ENCODE measurements around the gene SFXN5. TPM values are rescaled to one million over a fixed set of nuclear protein-coding genes. Genes with fewer than 3 reads are reported as not detected.

The SFXN5 gene
- total and polyA plus RNA-seq, 2 of the 8 experiments (the other 6 are each of a cell fraction or from before 2014, with no cell fraction given): 29.3 to 33.1 TPM

GRCh38 chr2:72932805-72933204 lies 138.7 kb downstream of the SFXN5 start:
- Histone ChIP-seq H3K79me2 (ENCODE audit: control insufficient read depth in 1 of 2, insufficient read depth in 2 of 2, low read length in 2 of 2) (no peaks in the 10 kb centered on the region), H3K27ac (ENCODE audit: low read depth, low read length) (no peak overlapping the region), H3K9me3 (ENCODE audit: insufficient read depth in 2 of 2, low read depth in 1 of 2, low read length in 1 of 2) (no peaks in the 10 kb centered on the region), H4K8ac (ENCODE audit: extremely low read depth, insufficient read depth, low read length) (no peak overlapping the region), H2BK5ac (ENCODE audit: low read depth, low read length) (no peak overlapping the region), H3K36me3 (ENCODE audit: control insufficient read depth in 2 of 4, insufficient read depth in 4 of 4, low read length in 3 of 4) (no peaks in the 10 kb centered on the region), H3K23me2 (ENCODE audit: low read depth, low read length) (no peaks in the 10 kb centered on the region), H2AK5ac (ENCODE audit: low read depth, low read length) (no peak overlapping the region), H3K9ac (replicated peaks in 1 of 4; ENCODE audit: extremely low read depth in 1 of 4, low read depth in 3 of 4, low read length in 3 of 4) (no peak overlapping the region), H3K56ac (replicated peaks; ENCODE audit: insufficient read length, low read depth, low read length) (no peak overlapping the region), H3K79me1 (ENCODE audit: low read depth, low read length) (no peaks in the 10 kb centered on the region), H4K91ac (replicated peaks; ENCODE audit: insufficient read length, low read length) (no peak overlapping the region), H3K14ac (ENCODE audit: insufficient read length) (no peak overlapping the region), H3K23ac (ENCODE audit: insufficient read length) (no peak overlapping the region), H3K4me3 (ENCODE audit: extremely low read depth in 1 of 4, insufficient read depth in 2 of 4, low read depth in 3 of 4, low read length in 4 of 4) (no peak overlapping the region), H2BK20ac (ENCODE audit: low read length) (no peak overlapping the region), H2BK120ac (replicated peaks; ENCODE audit: low read depth, low read length) (no peak overlapping the region), H3K4ac (replicated peaks; ENCODE audit: insufficient read length, low read depth, low read length) (no peak overlapping the region), H4K5ac (ENCODE audit: insufficient read length, low read depth, low read length) (no peak overlapping the region), H3K27me3 (replicated peaks in 1 of 4; ENCODE audit: control insufficient read depth in 3 of 4, extremely low read depth in 1 of 4, insufficient read depth in 3 of 4, low read length in 3 of 4) (peaks cover 10 to 40% (median 29%) of the 10 kb centered on the region in 4 experiments), H4K20me1 (replicated peaks in 1 of 2; ENCODE audit: control insufficient read depth in 1 of 2, insufficient read depth in 2 of 2, low read length in 2 of 2) (peaks cover 0 to 3% of the 10 kb centered on the region in 2 experiments), H3K18ac (ENCODE audit: extremely low read depth, low read length) (no peak overlapping the region), H2AFZ (ENCODE audit: low read length) (no peak overlapping the region), H2BK15ac (ENCODE audit: low read length) (no peak overlapping the region; the same call in 1 of the 2 replicates), H3K4me2 (ENCODE audit: insufficient read depth in 1 of 2, low read depth in 2 of 2, low read length in 2 of 2) (no peak overlapping the region), H2BK12ac (ENCODE audit: low read depth, low read length) (0 out of 2 replicates have a peak overlapping the region, but pooled peaks have one; percentile 27), H3K4me1 (replicated peaks in 1 of 4; ENCODE audit: control insufficient read depth in 3 of 4, insufficient read depth in 4 of 4, low read length in 3 of 4) (peaks cover 0 to 16% (median 9%) of the 10 kb centered on the region in 4 experiments; a peak in 5 of 7 replicates)
- WGBS, 2 experiments (ENCODE audit: extremely low coverage in 1 of 2, insufficient coverage in 1 of 2, insufficient read length in 1 of 2, insufficient replicate concordance in 2 of 2, low coverage in 1 of 2, low lambda C conversion rate in 2 of 2, missing lambda C conversion rate in 1 of 2): 85% methylated on average over 4 of the region's 4 CpGs; no CpG with 5 or more reads in 1 of the 2 experiments
- ChIA-PET CTCF (ENCODE audit: partially characterized antibody) (interaction anchor here (0.7 to 25.6 kb wide), 14 partner anchors 6 to 344 kb away, joined by 3 to 490 read pairs (median 3); partner anchors contain the start of gene SPR), POLR2A (ENCODE audit: partially characterized antibody) (interaction anchor here (1.1 to 4.2 kb wide), 2 partner anchors 18 to 39 kb away, joined by 3 to 17 read pairs; no protein-coding TSS in a partner anchor)
- DNase-seq (ENCODE audit: low read depth in 1 of 2, low spot score in 2 of 2) (no peak), FAIRE-seq (no peak)
- TF ChIP-seq ATF3 (IDR thresholded peaks at IDR 0.05; ENCODE audit: insufficient read depth, low read depth, low read length) (no peak), BRCA1 (IDR thresholded peaks at IDR 0.05; ENCODE audit: low read depth, low read length) (no peak), SAP30 (IDR thresholded peaks at IDR 0.05; ENCODE audit: insufficient read depth, insufficient replicate concordance, low read length) (no peak), BCL11A (IDR thresholded peaks at IDR 0.05; ENCODE audit: low read depth in 2 of 2, low read length in 2 of 2) (no peak), POLR2AphosphoS5 (IDR thresholded peaks at IDR 0.05; ENCODE audit: low read depth, low read length) (no peak), TEAD4 (IDR thresholded peaks at IDR 0.05; ENCODE audit: low read depth, low read length) (no peak), HDAC6 (IDR thresholded peaks at IDR 0.05; ENCODE audit: low read depth, low read length) (no peak), YY1 (IDR thresholded peaks at IDR 0.05; ENCODE audit: low read depth, low read length) (no peak), EP300 (IDR thresholded peaks at IDR 0.05; ENCODE audit: borderline replicate concordance in 1 of 2, low read depth in 2 of 2, low read length in 2 of 2) (no peak), CBX8 (IDR thresholded peaks at IDR 0.05; ENCODE audit: borderline replicate concordance, low read depth, low read length) (no peak), ZNF274 (IDR thresholded peaks at IDR 0.05; ENCODE audit: borderline replicate concordance, extremely low read depth, low read length) (no peak), RBBP5 (IDR thresholded peaks at IDR 0.05; ENCODE audit: borderline replicate concordance, low read depth, low read length) (no peak), RFX5 (IDR thresholded peaks at IDR 0.05; ENCODE audit: borderline replicate concordance, low read depth, low read length) (no peak)
